WTC11 (cell line): ENCODE data around the gene DLL4. TPM values are rescaled to one million over a fixed set of nuclear protein-coding genes. Genes with fewer than 3 reads are reported as not detected.

ENCODE experiments used
- ATF1 ChIP-seq: sonication (generic); formaldehyde crosslinking; IDR thresholded peaks from 2 replicates; pipeline ENCODE4 v1.8.1; 2023; ENCODE audit warnings: mild to moderate bottlenecking, moderate library complexity, missing genetic modification reagents
- CREB1 ChIP-seq: sonication (generic); formaldehyde crosslinking; IDR thresholded peaks from 2 replicates; pipeline ENCODE4 v1.8.0; 2023; ENCODE audit warnings: mild to moderate bottlenecking, missing genetic modification reagents
- ELF4 ChIP-seq: sonication (generic); formaldehyde crosslinking; IDR thresholded peaks from 2 replicates; pipeline ENCODE4 v1.8.1; 2022; ENCODE audit warnings: low read depth, mild to moderate bottlenecking, moderate library complexity, missing genetic modification reagents
- ETV6 ChIP-seq: sonication (generic); formaldehyde crosslinking; IDR thresholded peaks from 2 replicates; pipeline ENCODE4 v1.8.1; 2022; ENCODE audit warnings: mild to moderate bottlenecking, missing genetic modification reagents
- GRHL2 ChIP-seq: fragments of 250-450 bp; sonication (Bioruptor Pico); IDR thresholded peaks from 2 replicates; pipeline ENCODE4 v1.8.0; 2022; ENCODE audit warnings: mild to moderate bottlenecking, moderate library complexity; ENCODE audit not compliant: insufficient replicate concordance, severe bottlenecking
- GTF2I ChIP-seq: fragments of 250-450 bp; sonication (Bioruptor Pico); conservative IDR thresholded peaks from 2 replicates; pipeline ENCODE4 v1.4.0; 2021; ENCODE audit warnings: mild to moderate bottlenecking
- HMGA2 ChIP-seq: fragments of 250-450 bp; sonication (Bioruptor Pico); IDR thresholded peaks from 2 replicates; pipeline ENCODE4 v1.4.0; 2021; ENCODE audit warnings: mild to moderate bottlenecking, moderate library complexity
- JAZF1 ChIP-seq: fragments of 250-450 bp; sonication (Bioruptor Pico); IDR thresholded peaks from 2 replicates; pipeline ENCODE4 v1.9.0; 2021; ENCODE audit warnings: moderate library complexity, mild to moderate bottlenecking, inconsistent platforms
- JUN ChIP-seq: sonication (generic); formaldehyde crosslinking; IDR thresholded peaks from 2 replicates; pipeline ENCODE4 v1.8.0; 2023; ENCODE audit warnings: mild to moderate bottlenecking, missing genetic modification reagents
- MYBL2 ChIP-seq: sonication (generic); formaldehyde crosslinking; IDR thresholded peaks from 2 replicates; pipeline ENCODE4 v1.8.1; 2023; ENCODE audit warnings: mild to moderate bottlenecking, moderate library complexity, missing genetic modification reagents
- NFE2L1 ChIP-seq: sonication (generic); formaldehyde crosslinking; IDR thresholded peaks from 2 replicates; pipeline ENCODE4 v1.8.1; 2023; ENCODE audit warnings: missing genetic modification reagents
- OVOL2 ChIP-seq: fragments of 250-450 bp; sonication (Bioruptor Pico); IDR thresholded peaks from 2 replicates; pipeline ENCODE4 v1.9.0; 2021; ENCODE audit warnings: mild to moderate bottlenecking, borderline replicate concordance
- TEAD4 ChIP-seq: sonication (generic); formaldehyde crosslinking; IDR thresholded peaks from 2 replicates; pipeline ENCODE4 v1.8.0; 2022; ENCODE audit warnings: mild to moderate bottlenecking, missing genetic modification reagents
- ZNF317 ChIP-seq: sonication (generic); formaldehyde crosslinking; IDR thresholded peaks from 2 replicates; pipeline ENCODE4 v1.8.1; 2023; ENCODE audit warnings: low read depth, mild to moderate bottlenecking, moderate library complexity, missing genetic modification reagents, borderline replicate concordance
- total RNA-seq: library from RNA; stranded (reverse); gene quantifications from 3 replicates; pipeline ENCODE4 v1.2.3, GENCODE V29; 2021
- TF ChIP-seq, protein P1 (sequence below): sonication (generic); formaldehyde crosslinking; IDR thresholded peaks from 2 replicates; pipeline ENCODE4 v1.8.1; 2023; ENCODE audit warnings: mild to moderate bottlenecking, missing genetic modification reagents
- TF ChIP-seq, protein P2 (sequence below): sonication (generic); formaldehyde crosslinking; IDR thresholded peaks from 2 replicates; pipeline ENCODE4 v1.8.0; 2023; ENCODE audit warnings: mild to moderate bottlenecking, missing genetic modification reagents
- TF ChIP-seq, protein P3 (sequence below): sonication (generic); formaldehyde crosslinking; IDR thresholded peaks from 2 replicates; pipeline ENCODE4 v1.8.0; 2022; ENCODE audit warnings: mild to moderate bottlenecking, missing genetic modification reagents
- TF ChIP-seq, protein P4 (sequence below): sonication (generic); formaldehyde crosslinking; IDR thresholded peaks from 2 replicates; pipeline ENCODE4 v1.8.1; 2022; ENCODE audit warnings: mild to moderate bottlenecking, missing genetic modification reagents, moderate library complexity, borderline replicate concordance
- TF ChIP-seq, protein P5 (sequence below): sonication (generic); formaldehyde crosslinking; conservative IDR thresholded peaks from 2 replicates; pipeline ENCODE4 v1.8.1; 2023; ENCODE audit warnings: mild to moderate bottlenecking, low read depth, missing genetic modification reagents, moderate library complexity
- TF ChIP-seq, protein P6 (sequence below): sonication (generic); formaldehyde crosslinking; conservative IDR thresholded peaks from 2 replicates; pipeline ENCODE4 v1.8.1; 2022; ENCODE audit warnings: mild to moderate bottlenecking, missing genetic modification reagents
- TF ChIP-seq, protein P7 (sequence below): sonication (generic); formaldehyde crosslinking; IDR thresholded peaks from 2 replicates; pipeline ENCODE4 v1.8.1; 2023; ENCODE audit warnings: mild to moderate bottlenecking, moderate library complexity, missing genetic modification reagents
- TF ChIP-seq, protein P8 (sequence below): sonication (generic); formaldehyde crosslinking; IDR thresholded peaks from 2 replicates; pipeline ENCODE4 v1.8.0; 2022; ENCODE audit warnings: mild to moderate bottlenecking, missing genetic modification reagents

DLL4 gene
- total RNA-seq, 1 experiment from 2014 or later: 0.94 TPM

DNA sequence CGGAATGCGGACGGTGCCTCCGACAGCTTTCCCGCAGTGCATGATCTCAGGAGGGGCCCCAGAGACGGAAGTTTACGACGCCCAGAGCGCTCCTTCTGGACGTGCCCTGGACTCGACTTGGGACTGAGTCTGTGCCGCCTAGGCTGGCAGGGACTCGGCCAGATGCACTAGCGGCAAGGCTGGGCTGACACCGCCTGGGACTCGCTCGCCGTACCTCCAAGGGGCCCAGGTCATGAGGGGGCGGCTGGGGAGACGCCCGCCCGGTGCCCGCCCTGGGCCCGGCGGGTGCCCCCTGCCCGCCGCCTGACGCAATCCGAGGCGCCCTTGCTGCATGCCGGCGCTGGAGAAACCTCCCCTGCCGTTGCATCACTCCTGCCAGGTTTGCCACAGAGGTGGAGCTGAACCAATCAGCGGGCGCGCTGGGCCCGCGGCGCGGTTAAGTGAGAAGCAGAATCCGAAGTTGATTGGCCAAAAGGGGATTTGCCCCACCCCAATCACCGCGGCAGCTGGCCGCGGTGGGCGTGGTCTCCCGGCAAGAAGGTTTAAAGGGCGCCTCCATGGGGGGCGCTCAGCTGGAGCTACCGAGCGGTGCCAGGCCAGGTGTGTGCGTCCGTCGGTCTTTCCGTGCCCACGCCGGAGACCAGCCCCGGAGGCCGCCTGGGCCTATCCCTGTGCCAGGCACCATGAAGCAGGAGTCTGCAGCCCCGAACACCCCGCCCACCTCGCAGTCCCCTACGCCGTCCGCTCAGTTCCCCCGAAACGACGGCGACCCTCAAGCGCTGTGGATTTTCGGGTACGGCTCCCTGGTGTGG, 24.0 kb downstream of the DLL4 start, which contains the start of gene CHAC1 (continued):
- TF ChIP-seq, protein P1, sequence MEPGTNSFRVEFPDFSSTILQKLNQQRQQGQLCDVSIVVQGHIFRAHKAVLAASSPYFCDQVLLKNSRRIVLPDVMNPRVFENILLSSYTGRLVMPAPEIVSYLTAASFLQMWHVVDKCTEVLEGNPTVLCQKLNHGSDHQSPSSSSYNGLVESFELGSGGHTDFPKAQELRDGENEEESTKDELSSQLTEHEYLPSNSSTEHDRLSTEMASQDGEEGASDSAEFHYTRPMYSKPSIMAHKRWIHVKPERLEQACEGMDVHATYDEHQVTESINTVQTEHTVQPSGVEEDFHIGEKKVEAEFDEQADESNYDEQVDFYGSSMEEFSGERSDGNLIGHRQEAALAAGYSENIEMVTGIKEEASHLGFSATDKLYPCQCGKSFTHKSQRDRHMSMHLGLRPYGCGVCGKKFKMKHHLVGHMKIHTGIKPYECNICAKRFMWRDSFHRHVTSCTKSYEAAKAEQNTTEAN (CRISPR knock-in tag): no peak
- TF ChIP-seq MYBL2 (CRISPR knock-in tag): no peak; the same call in 1 of the 2 replicates
- TF ChIP-seq ZNF317 (CRISPR knock-in tag): peak; percentile 22; the same call in 1 of the 2 replicates
- TF ChIP-seq OVOL2 (CRISPR knock-in tag): no peak
- TF ChIP-seq, protein P2, sequence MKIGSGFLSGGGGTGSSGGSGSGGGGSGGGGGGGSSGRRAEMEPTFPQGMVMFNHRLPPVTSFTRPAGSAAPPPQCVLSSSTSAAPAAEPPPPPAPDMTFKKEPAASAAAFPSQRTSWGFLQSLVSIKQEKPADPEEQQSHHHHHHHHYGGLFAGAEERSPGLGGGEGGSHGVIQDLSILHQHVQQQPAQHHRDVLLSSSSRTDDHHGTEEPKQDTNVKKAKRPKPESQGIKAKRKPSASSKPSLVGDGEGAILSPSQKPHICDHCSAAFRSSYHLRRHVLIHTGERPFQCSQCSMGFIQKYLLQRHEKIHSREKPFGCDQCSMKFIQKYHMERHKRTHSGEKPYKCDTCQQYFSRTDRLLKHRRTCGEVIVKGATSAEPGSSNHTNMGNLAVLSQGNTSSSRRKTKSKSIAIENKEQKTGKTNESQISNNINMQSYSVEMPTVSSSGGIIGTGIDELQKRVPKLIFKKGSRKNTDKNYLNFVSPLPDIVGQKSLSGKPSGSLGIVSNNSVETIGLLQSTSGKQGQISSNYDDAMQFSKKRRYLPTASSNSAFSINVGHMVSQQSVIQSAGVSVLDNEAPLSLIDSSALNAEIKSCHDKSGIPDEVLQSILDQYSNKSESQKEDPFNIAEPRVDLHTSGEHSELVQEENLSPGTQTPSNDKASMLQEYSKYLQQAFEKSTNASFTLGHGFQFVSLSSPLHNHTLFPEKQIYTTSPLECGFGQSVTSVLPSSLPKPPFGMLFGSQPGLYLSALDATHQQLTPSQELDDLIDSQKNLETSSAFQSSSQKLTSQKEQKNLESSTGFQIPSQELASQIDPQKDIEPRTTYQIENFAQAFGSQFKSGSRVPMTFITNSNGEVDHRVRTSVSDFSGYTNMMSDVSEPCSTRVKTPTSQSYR (CRISPR knock-in tag): 0 out of 2 replicates have a peak, but pooled peaks have one; percentile 40
- TF ChIP-seq GRHL2: no peak
- TF ChIP-seq, protein P3, sequence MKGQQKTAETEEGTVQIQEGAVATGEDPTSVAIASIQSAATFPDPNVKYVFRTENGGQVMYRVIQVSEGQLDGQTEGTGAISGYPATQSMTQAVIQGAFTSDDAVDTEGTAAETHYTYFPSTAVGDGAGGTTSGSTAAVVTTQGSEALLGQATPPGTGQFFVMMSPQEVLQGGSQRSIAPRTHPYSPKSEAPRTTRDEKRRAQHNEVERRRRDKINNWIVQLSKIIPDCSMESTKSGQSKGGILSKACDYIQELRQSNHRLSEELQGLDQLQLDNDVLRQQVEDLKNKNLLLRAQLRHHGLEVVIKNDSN (CRISPR knock-in tag): 0 out of 2 replicates have a peak, but pooled peaks have one; percentile 64
- TF ChIP-seq HMGA2: no peak
- TF ChIP-seq, protein P4, sequence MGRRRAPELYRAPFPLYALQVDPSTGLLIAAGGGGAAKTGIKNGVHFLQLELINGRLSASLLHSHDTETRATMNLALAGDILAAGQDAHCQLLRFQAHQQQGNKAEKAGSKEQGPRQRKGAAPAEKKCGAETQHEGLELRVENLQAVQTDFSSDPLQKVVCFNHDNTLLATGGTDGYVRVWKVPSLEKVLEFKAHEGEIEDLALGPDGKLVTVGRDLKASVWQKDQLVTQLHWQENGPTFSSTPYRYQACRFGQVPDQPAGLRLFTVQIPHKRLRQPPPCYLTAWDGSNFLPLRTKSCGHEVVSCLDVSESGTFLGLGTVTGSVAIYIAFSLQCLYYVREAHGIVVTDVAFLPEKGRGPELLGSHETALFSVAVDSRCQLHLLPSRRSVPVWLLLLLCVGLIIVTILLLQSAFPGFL: no peak
- TF ChIP-seq, protein P5, sequence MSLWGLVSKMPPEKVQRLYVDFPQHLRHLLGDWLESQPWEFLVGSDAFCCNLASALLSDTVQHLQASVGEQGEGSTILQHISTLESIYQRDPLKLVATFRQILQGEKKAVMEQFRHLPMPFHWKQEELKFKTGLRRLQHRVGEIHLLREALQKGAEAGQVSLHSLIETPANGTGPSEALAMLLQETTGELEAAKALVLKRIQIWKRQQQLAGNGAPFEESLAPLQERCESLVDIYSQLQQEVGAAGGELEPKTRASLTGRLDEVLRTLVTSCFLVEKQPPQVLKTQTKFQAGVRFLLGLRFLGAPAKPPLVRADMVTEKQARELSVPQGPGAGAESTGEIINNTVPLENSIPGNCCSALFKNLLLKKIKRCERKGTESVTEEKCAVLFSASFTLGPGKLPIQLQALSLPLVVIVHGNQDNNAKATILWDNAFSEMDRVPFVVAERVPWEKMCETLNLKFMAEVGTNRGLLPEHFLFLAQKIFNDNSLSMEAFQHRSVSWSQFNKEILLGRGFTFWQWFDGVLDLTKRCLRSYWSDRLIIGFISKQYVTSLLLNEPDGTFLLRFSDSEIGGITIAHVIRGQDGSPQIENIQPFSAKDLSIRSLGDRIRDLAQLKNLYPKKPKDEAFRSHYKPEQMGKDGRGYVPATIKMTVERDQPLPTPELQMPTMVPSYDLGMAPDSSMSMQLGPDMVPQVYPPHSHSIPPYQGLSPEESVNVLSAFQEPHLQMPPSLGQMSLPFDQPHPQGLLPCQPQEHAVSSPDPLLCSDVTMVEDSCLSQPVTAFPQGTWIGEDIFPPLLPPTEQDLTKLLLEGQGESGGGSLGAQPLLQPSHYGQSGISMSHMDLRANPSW: no peak
- TF ChIP-seq JAZF1 (CRISPR knock-in tag): no peak
- peak; percentile 61; the same call in 1 of the 2 replicates for TF ChIP-seq JUN (CRISPR knock-in tag)
- no peak; the same call in 1 of the 2 replicates for TF ChIP-seq ELF4 (CRISPR knock-in tag)
- TF ChIP-seq, protein P6, sequence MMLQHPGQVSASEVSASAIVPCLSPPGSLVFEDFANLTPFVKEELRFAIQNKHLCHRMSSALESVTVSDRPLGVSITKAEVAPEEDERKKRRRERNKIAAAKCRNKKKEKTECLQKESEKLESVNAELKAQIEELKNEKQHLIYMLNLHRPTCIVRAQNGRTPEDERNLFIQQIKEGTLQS (CRISPR knock-in tag): peak; percentile 98
- TF ChIP-seq TEAD4 (CRISPR knock-in tag): peak; percentile 80
- TF ChIP-seq, protein P7, sequence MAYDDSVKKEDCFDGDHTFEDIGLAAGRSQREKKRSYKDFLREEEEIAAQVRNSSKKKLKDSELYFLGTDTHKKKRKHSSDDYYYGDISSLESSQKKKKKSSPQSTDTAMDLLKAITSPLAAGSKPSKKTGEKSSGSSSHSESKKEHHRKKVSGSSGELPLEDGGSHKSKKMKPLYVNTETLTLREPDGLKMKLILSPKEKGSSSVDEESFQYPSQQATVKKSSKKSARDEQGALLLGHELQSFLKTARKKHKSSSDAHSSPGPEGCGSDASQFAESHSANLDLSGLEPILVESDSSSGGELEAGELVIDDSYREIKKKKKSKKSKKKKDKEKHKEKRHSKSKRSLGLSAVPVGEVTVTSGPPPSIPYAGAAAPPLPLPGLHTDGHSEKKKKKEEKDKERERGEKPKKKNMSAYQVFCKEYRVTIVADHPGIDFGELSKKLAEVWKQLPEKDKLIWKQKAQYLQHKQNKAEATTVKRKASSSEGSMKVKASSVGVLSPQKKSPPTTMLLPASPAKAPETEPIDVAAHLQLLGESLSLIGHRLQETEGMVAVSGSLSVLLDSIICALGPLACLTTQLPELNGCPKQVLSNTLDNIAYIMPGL (CRISPR knock-in tag): peak; percentile 46; the same call in 1 of the 2 replicates
- TF ChIP-seq, protein P8, sequence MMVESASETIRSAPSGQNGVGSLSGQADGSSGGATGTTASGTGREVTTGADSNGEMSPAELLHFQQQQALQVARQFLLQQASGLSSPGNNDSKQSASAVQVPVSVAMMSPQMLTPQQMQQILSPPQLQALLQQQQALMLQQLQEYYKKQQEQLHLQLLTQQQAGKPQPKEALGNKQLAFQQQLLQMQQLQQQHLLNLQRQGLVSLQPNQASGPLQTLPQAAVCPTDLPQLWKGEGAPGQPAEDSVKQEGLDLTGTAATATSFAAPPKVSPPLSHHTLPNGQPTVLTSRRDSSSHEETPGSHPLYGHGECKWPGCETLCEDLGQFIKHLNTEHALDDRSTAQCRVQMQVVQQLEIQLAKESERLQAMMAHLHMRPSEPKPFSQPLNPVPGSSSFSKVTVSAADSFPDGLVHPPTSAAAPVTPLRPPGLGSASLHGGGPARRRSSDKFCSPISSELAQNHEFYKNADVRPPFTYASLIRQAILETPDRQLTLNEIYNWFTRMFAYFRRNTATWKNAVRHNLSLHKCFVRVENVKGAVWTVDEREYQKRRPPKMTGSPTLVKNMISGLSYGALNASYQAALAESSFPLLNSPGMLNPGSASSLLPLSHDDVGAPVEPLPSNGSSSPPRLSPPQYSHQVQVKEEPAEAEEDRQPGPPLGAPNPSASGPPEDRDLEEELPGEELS (CRISPR knock-in tag): peak; percentile 14; the same call in 1 of the 2 replicates
- peak; percentile 52 for TF ChIP-seq ETV6 (CRISPR knock-in tag)
- no peak for TF ChIP-seq CREB1 (CRISPR knock-in tag)
- TF ChIP-seq NFE2L1 (CRISPR knock-in tag): no peak
- TF ChIP-seq ATF1: no peak
- TF ChIP-seq GTF2I (CRISPR knock-in tag): no peak
